ENCODE data around the gene ADIPOR2. TPM values are rescaled to one million over a fixed set of nuclear protein-coding genes. Genes with fewer than 3 reads are reported as not detected.

ADIPOR2 gene
- total and polyA plus RNA-seq, 5 donors from 2014 or later, result 1.8 to 26.3 (median 2.6) TPM

- no peak for DNase-seq
- no peaks in the 10 kb centered on the region for H3K36me3 ChIP-seq (ENCODE audit: control insufficient read depth, insufficient read depth, low read length)
- H3K36me3 Mint-ChIP-seq, result no peaks in the 10 kb centered on the region
- H3K4me3 ChIP-seq (ENCODE audit: low read depth, low read length), result no peak overlapping the region
- H3K9me3 Mint-ChIP-seq, result no peaks in the 10 kb centered on the region
- peaks cover 20% of the 10 kb centered on the region for H3K27me3 Mint-ChIP-seq
- peak overlapping the region; percentile 1 to 79 (median 40) for H3K4me3 Mint-ChIP-seq
- ATAC-seq (ENCODE audit: low read depth in 2 of 2), result no peak
- H3K9me3 ChIP-seq (ENCODE audit: control insufficient read depth in 2 of 2, low read length in 2 of 2), result no peaks in the 10 kb centered on the region
- H3K4me1 ChIP-seq (ENCODE audit: control insufficient read depth, insufficient read depth, low read length, poor library complexity, severe bottlenecking), result peaks cover 4% of the 10 kb centered on the region
- no peak overlapping the region for H3K27ac ChIP-seq (ENCODE audit: insufficient read depth, low read length, poor library complexity, severe bottlenecking)
- peak overlapping the region; percentile 43 to 74 (median 69) for H3K27ac Mint-ChIP-seq
- peaks cover 0 to 29% (median 4%) of the 10 kb centered on the region in 4 donors for H3K4me1 Mint-ChIP-seq
- H3K27me3 ChIP-seq (ENCODE audit: control insufficient read depth, insufficient read depth, low read length), result no peaks in the 10 kb centered on the region
These were observed 120.0 kb downstream of the ADIPOR2 start for GRCh38 chr12:1810931-1811280.

GRCh38 chr12:1811281-1811947 is 120.5 kb downstream of the ADIPOR2 start:
- Histone ChIP-seq H3K9me3 (ENCODE audit: control insufficient read depth in 2 of 2, low read length in 2 of 2) (no peaks in the 10 kb centered on the region), H3K4me3 (ENCODE audit: low read depth, low read length) (peak overlapping the region; percentile 32), H3K4me1 (ENCODE audit: control insufficient read depth, insufficient read depth, low read length, poor library complexity, severe bottlenecking) (peaks cover 4% of the 10 kb centered on the region), H3K27me3 (ENCODE audit: control insufficient read depth, insufficient read depth, low read length) (no peaks in the 10 kb centered on the region), H3K27ac (ENCODE audit: insufficient read depth, low read length, poor library complexity, severe bottlenecking) (peak overlapping the region; percentile 2), H3K36me3 (ENCODE audit: control insufficient read depth, insufficient read depth, low read length) (no peaks in the 10 kb centered on the region)
- ATAC-seq (ENCODE audit: low read depth in 2 of 2) (peak; percentile 44 to 65), DNase-seq (peak in 1 of 3 donors; percentile 57)
- peaks cover 0 to 29% (median 4%) of the 10 kb centered on the region in 4 donors for H3K4me1 Mint-ChIP-seq
- H3K27ac Mint-ChIP-seq, result peak overlapping the region in 1 of 3 donors; percentile 74
- H3K4me3 Mint-ChIP-seq, result peak overlapping the region; percentile 18 to 87 (median 68)
- H3K9me3 Mint-ChIP-seq, result peaks cover 0 to under 1% (median 0%) of the 10 kb centered on the region in 7 donors
- no peaks in the 10 kb centered on the region for H3K36me3 Mint-ChIP-seq
- H3K27me3 Mint-ChIP-seq, result peaks cover 22% of the 10 kb centered on the region

- Histone ChIP-seq H3K27ac (ENCODE audit: insufficient read depth, low read length, poor library complexity, severe bottlenecking) (peak overlapping the region; percentile 2), H3K4me3 (ENCODE audit: low read depth, low read length) (peak overlapping the region; percentile 32), H3K4me1 (ENCODE audit: control insufficient read depth, insufficient read depth, low read length, poor library complexity, severe bottlenecking) (peaks cover 4% of the 10 kb centered on the region), H3K36me3 (ENCODE audit: control insufficient read depth, insufficient read depth, low read length) (no peaks in the 10 kb centered on the region), H3K27me3 (ENCODE audit: control insufficient read depth, insufficient read depth, low read length) (no peaks in the 10 kb centered on the region), H3K9me3 (ENCODE audit: control insufficient read depth in 2 of 2, low read length in 2 of 2) (no peaks in the 10 kb centered on the region)
- Mint-ChIP-seq H3K27ac (peak overlapping the region in 1 of 3 donors; percentile 25), H3K27me3 (peaks cover 22% of the 10 kb centered on the region), H3K4me3 (peak overlapping the region in 3 of 4 donors; percentile 18 to 79 (median 57)), H3K9me3 (peaks cover 0 to 3% (median 0%) of the 10 kb centered on the region in 7 donors), H3K36me3 (no peaks in the 10 kb centered on the region), H3K4me1 (peaks cover 0 to 29% (median 4%) of the 10 kb centered on the region in 4 donors)
- no peak for DNase-seq
- no peak for ATAC-seq (ENCODE audit: low read depth in 2 of 2)
These were observed 121.0 kb downstream of the ADIPOR2 start for GRCh38 chr12:1811948-1812291.

- no peak overlapping the region for H3K4me3 Mint-ChIP-seq
- H3K27ac ChIP-seq (ENCODE audit: insufficient read depth, low read length, poor library complexity, severe bottlenecking), result no peak overlapping the region
- H3K4me3 ChIP-seq (ENCODE audit: low read depth, low read length), result no peak overlapping the region
These were observed 121.9 kb downstream of the ADIPOR2 start for GRCh38 chr12:1812650-1813302.

GRCh38 chr12:1814266-1814665 is 123.4 kb downstream of the ADIPOR2 start:
- no peaks in the 10 kb centered on the region for H3K36me3 ChIP-seq (ENCODE audit: control insufficient read depth, insufficient read depth, low read length)
- DNase-seq (no peak), ATAC-seq (ENCODE audit: low read depth in 2 of 2) (no peak)
- peaks cover 26% of the 10 kb centered on the region for H3K27me3 Mint-ChIP-seq
- no peak overlapping the region for H3K4me3 Mint-ChIP-seq
- H3K36me3 Mint-ChIP-seq, result no peaks in the 10 kb centered on the region
- H3K27ac ChIP-seq (ENCODE audit: insufficient read depth, low read length, poor library complexity, severe bottlenecking), result no peak overlapping the region
- peaks cover 4% of the 10 kb centered on the region for H3K4me1 ChIP-seq (ENCODE audit: control insufficient read depth, insufficient read depth, low read length, poor library complexity, severe bottlenecking)
- peaks cover 0 to 19% (median 2%) of the 10 kb centered on the region in 4 donors for H3K4me1 Mint-ChIP-seq
- peaks cover 0 to 3% (median 0%) of the 10 kb centered on the region in 7 donors for H3K9me3 Mint-ChIP-seq
- H3K9me3 ChIP-seq (ENCODE audit: control insufficient read depth in 2 of 2, low read length in 2 of 2), result no peaks in the 10 kb centered on the region
- no peak overlapping the region for H3K4me3 ChIP-seq (ENCODE audit: low read depth, low read length)
- H3K27me3 ChIP-seq (ENCODE audit: control insufficient read depth, insufficient read depth, low read length), result no peaks in the 10 kb centered on the region
- no peak overlapping the region for H3K27ac Mint-ChIP-seq

More at GRCh38 chr12:1812650-1813302, 121.9 kb downstream of the ADIPOR2 start:
- Histone ChIP-seq H3K4me1 (ENCODE audit: control insufficient read depth, insufficient read depth, low read length, poor library complexity, severe bottlenecking) (peaks cover 4% of the 10 kb centered on the region), H3K9me3 (ENCODE audit: control insufficient read depth in 2 of 2, low read length in 2 of 2) (no peaks in the 10 kb centered on the region), H3K27me3 (ENCODE audit: control insufficient read depth, insufficient read depth, low read length) (no peaks in the 10 kb centered on the region), H3K36me3 (ENCODE audit: control insufficient read depth, insufficient read depth, low read length) (no peaks in the 10 kb centered on the region)
- H3K27me3 Mint-ChIP-seq, result peaks cover 22% of the 10 kb centered on the region
- H3K27ac Mint-ChIP-seq, result no peak overlapping the region
- H3K4me1 Mint-ChIP-seq, result peaks cover 0 to 27% (median 4%) of the 10 kb centered on the region in 4 donors
- DNase-seq (no peak), ATAC-seq (ENCODE audit: low read depth in 2 of 2) (no peak)
- peaks cover 0 to 3% (median 0%) of the 10 kb centered on the region in 7 donors for H3K9me3 Mint-ChIP-seq
- no peaks in the 10 kb centered on the region for H3K36me3 Mint-ChIP-seq

GRCh38 chr12:1815108-1815507 is 124.2 kb downstream of the ADIPOR2 start:
- H3K27me3 Mint-ChIP-seq, result peaks cover 27% of the 10 kb centered on the region
- no peak for ATAC-seq (ENCODE audit: low read depth in 2 of 2)
- Histone ChIP-seq H3K9me3 (ENCODE audit: control insufficient read depth in 2 of 2, low read length in 2 of 2) (no peaks in the 10 kb centered on the region), H3K27ac (ENCODE audit: insufficient read depth, low read length, poor library complexity, severe bottlenecking) (no peak overlapping the region), H3K4me1 (ENCODE audit: control insufficient read depth, insufficient read depth, low read length, poor library complexity, severe bottlenecking) (peaks cover 4% of the 10 kb centered on the region), H3K27me3 (ENCODE audit: control insufficient read depth, insufficient read depth, low read length) (no peaks in the 10 kb centered on the region), H3K4me3 (ENCODE audit: low read depth, low read length) (no peak overlapping the region), H3K36me3 (ENCODE audit: control insufficient read depth, insufficient read depth, low read length) (no peaks in the 10 kb centered on the region)
- DNase-seq, result no peak
- peaks cover 0 to 15% (median 0%) of the 10 kb centered on the region in 4 donors for H3K4me1 Mint-ChIP-seq
- peaks cover 0 to 4% (median 0%) of the 10 kb centered on the region in 7 donors for H3K9me3 Mint-ChIP-seq
- H3K36me3 Mint-ChIP-seq, result no peaks in the 10 kb centered on the region
- H3K27ac Mint-ChIP-seq, result peak overlapping the region in 1 of 3 donors; percentile 31
- no peak overlapping the region for H3K4me3 Mint-ChIP-seq

- ATAC-seq (ENCODE audit: low read depth in 2 of 2) (no peak), DNase-seq (no peak)
- Mint-ChIP-seq H3K9me3 (peaks cover 0 to 4% (median 0%) of the 10 kb centered on the region in 7 donors), H3K4me3 (peak overlapping the region in 1 of 4 donors; percentile 23), H3K27ac (no peak overlapping the region), H3K4me1 (peaks cover 0 to 10% (median 0%) of the 10 kb centered on the region in 4 donors), H3K36me3 (no peaks in the 10 kb centered on the region), H3K27me3 (peaks cover 36% of the 10 kb centered on the region)
- Histone ChIP-seq H3K9me3 (ENCODE audit: control insufficient read depth in 2 of 2, low read length in 2 of 2) (no peaks in the 10 kb centered on the region), H3K27ac (ENCODE audit: insufficient read depth, low read length, poor library complexity, severe bottlenecking) (no peak overlapping the region), H3K36me3 (ENCODE audit: control insufficient read depth, insufficient read depth, low read length) (no peaks in the 10 kb centered on the region), H3K27me3 (ENCODE audit: control insufficient read depth, insufficient read depth, low read length) (no peaks in the 10 kb centered on the region), H3K4me1 (ENCODE audit: control insufficient read depth, insufficient read depth, low read length, poor library complexity, severe bottlenecking) (no peaks in the 10 kb centered on the region), H3K4me3 (ENCODE audit: low read depth, low read length) (no peak overlapping the region)
These were observed 125.2 kb downstream of the ADIPOR2 start for GRCh38 chr12:1815814-1816729.

Data from CD4-positive, CD25-positive, alpha-beta regulatory T cell (primary cell).